ENCODE data around the gene E2F3. TPM values are rescaled to one million over a fixed set of nuclear protein-coding genes. Genes with fewer than 3 reads are reported as not detected.

Gene E2F3
- total RNA-seq, 1 donor from 2014 or later = 16.8 TPM

DNA sequence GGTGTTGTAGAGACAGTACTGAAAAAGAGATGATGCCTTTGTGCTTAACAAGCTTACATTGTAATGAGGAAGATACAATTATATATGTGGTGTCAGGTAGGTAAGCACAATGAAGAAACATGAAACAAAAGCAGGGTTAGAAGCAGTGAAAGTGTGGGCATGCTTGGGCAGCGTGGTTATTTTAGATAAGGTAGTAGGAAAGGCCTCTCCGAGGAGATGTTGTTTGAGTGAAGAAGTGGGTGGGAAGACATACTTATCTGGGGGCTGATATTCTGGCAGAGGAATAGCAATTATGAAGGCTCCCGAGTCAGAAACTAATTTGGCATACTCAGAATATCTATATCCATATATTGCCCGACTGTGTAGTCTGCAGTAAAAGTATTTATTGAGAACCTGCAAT lies 137.2 kb downstream of the E2F3 start:
- TF ChIP-seq, protein P1, sequence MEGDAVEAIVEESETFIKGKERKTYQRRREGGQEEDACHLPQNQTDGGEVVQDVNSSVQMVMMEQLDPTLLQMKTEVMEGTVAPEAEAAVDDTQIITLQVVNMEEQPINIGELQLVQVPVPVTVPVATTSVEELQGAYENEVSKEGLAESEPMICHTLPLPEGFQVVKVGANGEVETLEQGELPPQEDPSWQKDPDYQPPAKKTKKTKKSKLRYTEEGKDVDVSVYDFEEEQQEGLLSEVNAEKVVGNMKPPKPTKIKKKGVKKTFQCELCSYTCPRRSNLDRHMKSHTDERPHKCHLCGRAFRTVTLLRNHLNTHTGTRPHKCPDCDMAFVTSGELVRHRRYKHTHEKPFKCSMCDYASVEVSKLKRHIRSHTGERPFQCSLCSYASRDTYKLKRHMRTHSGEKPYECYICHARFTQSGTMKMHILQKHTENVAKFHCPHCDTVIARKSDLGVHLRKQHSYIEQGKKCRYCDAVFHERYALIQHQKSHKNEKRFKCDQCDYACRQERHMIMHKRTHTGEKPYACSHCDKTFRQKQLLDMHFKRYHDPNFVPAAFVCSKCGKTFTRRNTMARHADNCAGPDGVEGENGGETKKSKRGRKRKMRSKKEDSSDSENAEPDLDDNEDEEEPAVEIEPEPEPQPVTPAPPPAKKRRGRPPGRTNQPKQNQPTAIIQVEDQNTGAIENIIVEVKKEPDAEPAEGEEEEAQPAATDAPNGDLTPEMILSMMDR (IDR thresholded peaks at IDR 0.05) = no peak
- peaks cover 2% of the 10 kb centered on the region for H3K36me3 Mint-ChIP-seq (ENCODE audit: low read depth)
- H3K4me1 Mint-ChIP-seq (ENCODE audit: low read depth) = peaks cover 35% of the 10 kb centered on the region
- H3K27ac Mint-ChIP-seq (ENCODE audit: unreplicated experiment) = no peak overlapping the region
- no peaks in the 10 kb centered on the region for H3K9me3 Mint-ChIP-seq (ENCODE audit: low read depth)
- no peak for DNase-seq (ENCODE audit: low spot score)
- H3K4me3 Mint-ChIP-seq (ENCODE audit: unreplicated experiment) = no peak overlapping the region
- H3K27me3 Mint-ChIP-seq (ENCODE audit: low read depth) = no peaks in the 10 kb centered on the region

DNA sequence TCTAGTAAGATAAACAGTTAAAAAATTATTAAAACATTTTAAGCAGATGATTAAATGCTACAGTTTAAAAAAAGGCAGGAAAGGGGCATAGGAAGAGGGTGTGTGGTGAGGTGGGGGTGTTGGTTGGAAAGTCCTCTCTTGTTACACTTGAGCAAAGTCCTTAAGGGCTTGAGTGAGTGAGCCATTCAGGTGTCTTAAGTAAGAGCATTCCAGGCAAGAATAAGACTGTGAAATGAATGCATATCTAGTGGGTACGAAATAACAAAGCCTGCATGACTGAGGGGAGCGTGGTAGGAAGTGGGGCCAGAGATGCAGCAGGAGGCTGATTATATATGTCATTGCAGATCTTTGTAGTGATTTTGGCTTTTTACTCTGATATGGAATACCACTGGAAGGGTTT lies 137.7 kb downstream of the E2F3 start:
- TF ChIP-seq, protein P1 (IDR thresholded peaks at IDR 0.05) = no peak
- Mint-ChIP-seq H3K27ac (ENCODE audit: unreplicated experiment) (no peak overlapping the region), H3K9me3 (ENCODE audit: low read depth) (no peaks in the 10 kb centered on the region), H3K27me3 (ENCODE audit: low read depth) (no peaks in the 10 kb centered on the region), H3K36me3 (ENCODE audit: low read depth) (peaks cover 2% of the 10 kb centered on the region), H3K4me3 (ENCODE audit: unreplicated experiment) (no peak overlapping the region), H3K4me1 (ENCODE audit: low read depth) (peaks cover 34% of the 10 kb centered on the region)
- DNase-seq (ENCODE audit: low spot score) = no peak

DNA sequence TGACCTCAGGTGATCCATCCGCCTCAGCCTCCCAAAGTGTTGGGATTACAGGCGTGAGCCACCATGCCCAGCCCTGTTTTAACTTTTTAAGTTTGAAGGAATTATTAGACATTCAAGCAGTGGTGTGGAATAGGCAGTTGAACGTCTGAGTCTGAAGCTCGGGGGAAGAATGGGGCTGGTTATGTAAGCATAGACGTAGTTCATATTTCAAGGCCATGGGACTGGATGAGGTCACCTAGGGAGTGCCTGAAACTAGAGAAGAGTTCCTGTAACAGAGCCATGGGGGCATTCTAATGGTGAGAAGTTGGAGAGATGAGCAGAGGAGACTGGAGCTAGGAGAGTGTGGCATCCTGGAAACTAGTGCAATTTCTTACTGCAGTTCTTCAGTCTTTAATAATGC lies 139.0 kb downstream of the E2F3 start:
- DNase-seq (ENCODE audit: low spot score) = no peak
- peaks cover 2% of the 10 kb centered on the region for H3K36me3 Mint-ChIP-seq (ENCODE audit: low read depth)
- no peaks in the 10 kb centered on the region for H3K27me3 Mint-ChIP-seq (ENCODE audit: low read depth)
- no peak overlapping the region for H3K4me3 Mint-ChIP-seq (ENCODE audit: unreplicated experiment)
- no peaks in the 10 kb centered on the region for H3K9me3 Mint-ChIP-seq (ENCODE audit: low read depth)
- no peak overlapping the region for H3K27ac Mint-ChIP-seq (ENCODE audit: unreplicated experiment)
- peaks cover 25% of the 10 kb centered on the region for H3K4me1 Mint-ChIP-seq (ENCODE audit: low read depth)
- TF ChIP-seq, protein P1 (IDR thresholded peaks at IDR 0.05) = no peak

DNA sequence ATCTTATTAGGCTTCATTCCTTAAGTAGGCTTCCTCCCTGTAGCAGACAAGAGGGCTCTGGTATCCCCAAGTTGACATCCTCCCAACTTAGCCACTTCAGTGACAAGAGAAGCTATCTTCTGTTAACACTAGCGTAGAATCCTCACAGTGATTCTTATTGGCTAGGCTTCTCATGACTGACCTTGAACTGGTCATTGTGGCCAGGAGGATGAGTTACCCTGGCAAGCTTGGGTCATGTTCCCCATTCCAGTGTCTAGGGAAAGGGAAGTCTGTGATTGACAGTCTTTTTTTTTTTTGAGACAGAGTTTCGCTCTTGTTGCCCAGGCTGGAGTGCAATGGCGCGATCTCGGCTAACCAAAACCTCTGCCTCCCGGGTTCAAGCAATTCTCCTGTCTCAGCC lies 139.7 kb downstream of the E2F3 start:
- no peaks in the 10 kb centered on the region for H3K9me3 Mint-ChIP-seq (ENCODE audit: low read depth)
- TF ChIP-seq, protein P1 (IDR thresholded peaks at IDR 0.05) = no peak
- H3K27ac Mint-ChIP-seq (ENCODE audit: unreplicated experiment) = no peak overlapping the region
- no peak for DNase-seq (ENCODE audit: low spot score)
- no peaks in the 10 kb centered on the region for H3K27me3 Mint-ChIP-seq (ENCODE audit: low read depth)
- H3K4me1 Mint-ChIP-seq (ENCODE audit: low read depth) = peaks cover 19% of the 10 kb centered on the region
- peaks cover 4% of the 10 kb centered on the region for H3K36me3 Mint-ChIP-seq (ENCODE audit: low read depth)
- H3K4me3 Mint-ChIP-seq (ENCODE audit: unreplicated experiment) = no peak overlapping the region

DNA sequence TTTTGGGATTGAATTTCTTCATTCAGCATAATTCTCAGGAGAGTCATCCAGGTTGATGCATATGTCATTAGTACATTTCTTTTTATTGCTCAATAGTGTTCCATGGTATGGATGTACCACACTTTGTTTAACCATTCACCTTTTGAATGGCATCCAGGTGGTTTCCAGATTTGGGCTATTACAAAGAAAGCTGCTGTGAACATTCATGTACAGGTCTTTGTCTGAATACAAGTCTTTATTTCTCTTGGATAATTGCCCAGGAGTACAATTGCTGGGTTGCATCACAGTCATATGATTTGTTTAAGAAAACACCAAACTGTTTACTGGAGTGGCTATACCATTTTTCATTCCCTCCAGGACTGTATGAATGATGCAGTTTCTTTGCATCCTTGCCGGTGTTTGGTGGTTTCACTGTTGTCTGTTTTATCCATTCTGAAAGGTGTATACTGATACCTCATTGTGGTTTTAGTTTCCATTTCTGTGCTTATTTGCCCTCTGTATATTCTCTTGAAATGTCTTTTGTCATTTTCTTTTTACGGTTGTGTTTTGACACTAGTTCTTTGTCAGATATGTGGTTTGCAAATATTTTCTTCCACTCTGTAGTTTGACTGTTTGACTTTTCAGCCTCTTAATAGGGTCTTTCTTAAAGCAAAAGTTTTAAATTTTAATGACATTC lies 141.4 kb downstream of the E2F3 start:
- Mint-ChIP-seq H3K4me3 (ENCODE audit: unreplicated experiment) (no peak overlapping the region), H3K9me3 (ENCODE audit: low read depth) (no peaks in the 10 kb centered on the region), H3K36me3 (ENCODE audit: low read depth) (peaks cover 9% of the 10 kb centered on the region), H3K27ac (ENCODE audit: unreplicated experiment) (no peak overlapping the region), H3K27me3 (ENCODE audit: low read depth) (no peaks in the 10 kb centered on the region), H3K4me1 (ENCODE audit: low read depth) (peaks cover 18% of the 10 kb centered on the region)
- no peak for DNase-seq (ENCODE audit: low spot score)
- TF ChIP-seq, protein P1 (IDR thresholded peaks at IDR 0.05) = no peak

Other genes with a start within 250 kb of the E2F3 start
- gene MBOAT1, start 189.4 kb upstream of the E2F3 start, total RNA-seq = 1.1 to 2.9 TPM (median 1.2 TPM) in 3 replicates
- 9.6 to 14.4 TPM (median 10.3 TPM) in 3 replicates for gene CDKAL1, start 132.6 kb downstream of the E2F3 start, total RNA-seq

Data from chondrocyte (in vitro differentiated cells).